SU-DHL-6 (cell line): ENCODE measurements around the gene GAL3ST1.

Experiments used
- H2AFZ ChIP-seq: fragments of 200-600 bp; sonication (generic); 2 replicates; pipeline ENCODE4 v1.6.1; 2014; ENCODE audit warnings: low read depth, mild to moderate bottlenecking, moderate library complexity, mixed read lengths, antibody characterized with exemption, low read length; ENCODE audit not compliant: severe bottlenecking
- H3F3A ChIP-seq: fragments of 200-600 bp; shearing (Covaris generic); 2 replicates; pipeline ENCODE4 v1.6.0; 2016; ENCODE audit warnings: antibody characterized with exemption, mild to moderate bottlenecking; ENCODE audit not compliant: insufficient read depth
- H3K27ac ChIP-seq: fragments of 200-600 bp; sonication (generic); 2 replicates; pipeline ENCODE4 v1.5.1; 2016; ENCODE audit warnings: low read depth, mild to moderate bottlenecking, low read length, moderate library complexity, mixed read lengths
- H3K27me3 ChIP-seq: fragments of 200-600 bp; sonication (generic), shearing (Covaris generic); 2 replicates; pipeline ENCODE4 v1.6.0; 2014; ENCODE audit warnings: mild to moderate bottlenecking, low read length
- H3K36me3 ChIP-seq: fragments of 200-600 bp; sonication (generic); 2 replicates; pipeline ENCODE4 v1.6.1; 2014; ENCODE audit warnings: mild to moderate bottlenecking, low read length, mixed read lengths
- H3K4me2 ChIP-seq: fragments of 300-600, 200-600 bp; shearing (Covaris generic), sonication (generic); 2 replicates; pipeline ENCODE4 v1.6.0; 2014; ENCODE audit warnings: low read length, low read depth, mild to moderate bottlenecking; ENCODE audit not compliant: poor library complexity, severe bottlenecking
- H3K4me3 ChIP-seq: fragments of 200-600 bp; sonication (generic); 2 replicates; pipeline ENCODE4 v1.5.1; 2014; ENCODE audit warnings: antibody characterized with exemption, low read length, mild to moderate bottlenecking, mixed read lengths; ENCODE audit not compliant: insufficient read depth, poor library complexity, severe bottlenecking
- H3K79me2 ChIP-seq: fragments of 200-600 bp; sonication (generic); 2 replicates; pipeline ENCODE4 v1.6.1; 2014; ENCODE audit warnings: mild to moderate bottlenecking, low read length, moderate library complexity; ENCODE audit not compliant: insufficient read depth
- H3K9ac ChIP-seq: fragments of 200-600 bp; sonication (generic); 2 replicates; pipeline ENCODE4 v1.7.0; 2014; ENCODE audit warnings: mild to moderate bottlenecking, low read length
- H3K9me2 ChIP-seq: fragments of 200-600 bp; sonication (generic); replicated peaks from 2 replicates; pipeline ENCODE4 v1.6.1; 2014; ENCODE audit warnings: low read length; ENCODE audit not compliant: insufficient read depth
- H3K9me3 ChIP-seq: fragments of 200-600 bp; sonication (generic); 2 replicates; pipeline ENCODE4 v1.6.1; 2014; ENCODE audit warnings: low read length, mixed read lengths; ENCODE audit not compliant: insufficient read depth
- H4K20me1 ChIP-seq: fragments of 200-600 bp; sonication (generic); 2 replicates; pipeline ENCODE4 v1.6.1; 2014; ENCODE audit warnings: low read depth, mild to moderate bottlenecking, antibody characterized with exemption, low read length, moderate library complexity, mixed read lengths
- EZH2phosphoT487 ChIP-seq: fragments of 200-600 bp; sonication (generic), shearing (Covaris generic); conservative IDR thresholded peaks from 2 replicates; pipeline ENCODE4 v1.6.1; 2018; ENCODE audit warnings: mild to moderate bottlenecking, antibody characterized with exemption, low read length, moderate library complexity, mixed read lengths
- TF ChIP-seq, protein P1 (sequence below): fragments of 200-600 bp; sonication (generic); IDR thresholded peaks from one replicate; pipeline ENCODE4 v1.5.1; 2017; ENCODE audit warnings: antibody characterized with exemption, mild to moderate bottlenecking, low read length, moderate library complexity; ENCODE audit not compliant: insufficient read depth, poor library complexity, severe bottlenecking

The GAL3ST1 gene

DNA sequence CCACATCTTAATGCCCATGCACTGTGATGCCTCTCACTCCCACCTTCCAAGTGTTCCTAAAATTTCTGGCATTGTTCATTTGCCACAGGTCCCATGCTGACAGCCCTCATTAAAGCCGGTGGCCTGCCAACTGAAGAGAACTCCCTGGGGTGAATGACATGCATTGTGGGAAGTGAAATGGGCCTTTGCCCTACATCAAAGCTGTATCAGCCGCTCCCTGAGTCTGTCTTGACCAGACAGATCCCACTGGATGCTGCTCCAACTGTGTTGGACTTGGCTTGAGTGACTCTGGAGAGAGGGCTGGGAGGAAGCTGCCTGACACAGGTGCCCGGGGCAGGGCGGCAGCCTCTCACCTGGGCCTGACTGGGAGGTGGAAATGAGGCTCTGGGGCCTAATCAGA lies 60.2 kb downstream of the GAL3ST1 start:
- H3K9ac ChIP-seq: no peak overlapping the region
- H3K4me3 ChIP-seq: no peak overlapping the region
- no peaks in the 10 kb centered on the region for H3F3A ChIP-seq
- H2AFZ ChIP-seq: no peak overlapping the region
- no peaks in the 10 kb centered on the region for H3K36me3 ChIP-seq
- H3K9me3 ChIP-seq: no peaks in the 10 kb centered on the region
- H3K9me2 ChIP-seq: no peaks in the 10 kb centered on the region
- H4K20me1 ChIP-seq: no peaks in the 10 kb centered on the region
- no peak for TF ChIP-seq EZH2phosphoT487
- TF ChIP-seq, protein P1, sequence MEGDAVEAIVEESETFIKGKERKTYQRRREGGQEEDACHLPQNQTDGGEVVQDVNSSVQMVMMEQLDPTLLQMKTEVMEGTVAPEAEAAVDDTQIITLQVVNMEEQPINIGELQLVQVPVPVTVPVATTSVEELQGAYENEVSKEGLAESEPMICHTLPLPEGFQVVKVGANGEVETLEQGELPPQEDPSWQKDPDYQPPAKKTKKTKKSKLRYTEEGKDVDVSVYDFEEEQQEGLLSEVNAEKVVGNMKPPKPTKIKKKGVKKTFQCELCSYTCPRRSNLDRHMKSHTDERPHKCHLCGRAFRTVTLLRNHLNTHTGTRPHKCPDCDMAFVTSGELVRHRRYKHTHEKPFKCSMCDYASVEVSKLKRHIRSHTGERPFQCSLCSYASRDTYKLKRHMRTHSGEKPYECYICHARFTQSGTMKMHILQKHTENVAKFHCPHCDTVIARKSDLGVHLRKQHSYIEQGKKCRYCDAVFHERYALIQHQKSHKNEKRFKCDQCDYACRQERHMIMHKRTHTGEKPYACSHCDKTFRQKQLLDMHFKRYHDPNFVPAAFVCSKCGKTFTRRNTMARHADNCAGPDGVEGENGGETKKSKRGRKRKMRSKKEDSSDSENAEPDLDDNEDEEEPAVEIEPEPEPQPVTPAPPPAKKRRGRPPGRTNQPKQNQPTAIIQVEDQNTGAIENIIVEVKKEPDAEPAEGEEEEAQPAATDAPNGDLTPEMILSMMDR: no peak
- H3K79me2 ChIP-seq: no peaks in the 10 kb centered on the region
- no peak overlapping the region for H3K4me2 ChIP-seq
- no peak overlapping the region for H3K27ac ChIP-seq
- no peaks in the 10 kb centered on the region for H3K27me3 ChIP-seq

DNA sequence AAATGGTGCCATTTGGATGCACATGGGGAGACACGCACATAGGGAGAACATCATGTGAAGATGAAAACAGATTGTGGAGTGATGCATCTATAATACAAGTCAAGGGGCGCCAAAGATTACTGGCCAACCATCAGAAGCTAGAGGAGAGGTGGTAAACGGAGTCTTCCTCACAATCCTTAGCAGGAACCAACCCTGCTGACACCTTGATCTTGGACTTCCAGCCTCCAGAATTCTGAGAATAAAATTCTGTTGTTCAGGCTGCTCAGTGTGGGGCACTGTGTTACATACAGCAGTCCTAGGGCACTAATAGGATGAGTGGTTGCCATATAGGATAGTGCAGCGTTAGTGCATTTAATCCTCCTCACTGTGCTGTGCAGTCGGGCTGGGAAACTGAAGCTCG lies 61.0 kb downstream of the GAL3ST1 start:
- no peak overlapping the region for H3K4me2 ChIP-seq

DNA sequence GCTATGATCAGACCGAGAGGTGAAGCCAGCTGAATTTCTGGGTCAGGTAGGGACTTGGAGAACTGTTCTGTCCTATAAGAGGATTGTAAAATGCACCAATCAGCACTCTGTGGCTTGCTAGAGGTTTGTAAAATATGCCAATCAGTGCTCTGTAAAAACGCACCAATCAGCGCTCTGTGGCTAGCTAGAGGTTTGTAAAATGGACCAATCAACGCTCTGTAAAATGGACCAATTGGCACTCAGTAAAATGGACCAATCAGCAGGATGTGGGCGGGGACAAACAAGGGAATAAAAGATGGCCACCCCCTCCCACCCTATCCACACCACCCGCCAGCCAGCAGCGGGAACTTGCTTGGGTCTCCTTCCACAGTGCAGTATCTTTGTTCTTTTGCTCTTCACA lies 62.6 kb downstream of the GAL3ST1 start:
- H3K4me3 ChIP-seq: no peak overlapping the region
- no peaks in the 10 kb centered on the region for H3F3A ChIP-seq
- H4K20me1 ChIP-seq: no peaks in the 10 kb centered on the region
- no peak overlapping the region for H3K27ac ChIP-seq
- H3K27me3 ChIP-seq: no peaks in the 10 kb centered on the region
- no peaks in the 10 kb centered on the region for H3K36me3 ChIP-seq
- H2AFZ ChIP-seq: no peak overlapping the region
- H3K4me2 ChIP-seq: no peak overlapping the region
- TF ChIP-seq, protein P1: no peak
- H3K9me2 ChIP-seq: no peaks in the 10 kb centered on the region
- H3K9me3 ChIP-seq: no peaks in the 10 kb centered on the region
- no peaks in the 10 kb centered on the region for H3K79me2 ChIP-seq
- no peak overlapping the region for H3K9ac ChIP-seq

More for the DNA sequence above, 61.0 kb downstream of the GAL3ST1 start:
- TF ChIP-seq, protein P1: no peak
- TF ChIP-seq EZH2phosphoT487: no peak
- no peak overlapping the region for H2AFZ ChIP-seq
- H4K20me1 ChIP-seq: no peaks in the 10 kb centered on the region
- H3K9ac ChIP-seq: no peak overlapping the region
- H3F3A ChIP-seq: no peaks in the 10 kb centered on the region
- no peaks in the 10 kb centered on the region for H3K79me2 ChIP-seq
- H3K36me3 ChIP-seq: no peaks in the 10 kb centered on the region
- no peaks in the 10 kb centered on the region for H3K27me3 ChIP-seq
- H3K9me3 ChIP-seq: no peaks in the 10 kb centered on the region
- no peak overlapping the region for H3K4me3 ChIP-seq
- no peak overlapping the region for H3K27ac ChIP-seq
- H3K9me2 ChIP-seq: no peaks in the 10 kb centered on the region

DNA sequence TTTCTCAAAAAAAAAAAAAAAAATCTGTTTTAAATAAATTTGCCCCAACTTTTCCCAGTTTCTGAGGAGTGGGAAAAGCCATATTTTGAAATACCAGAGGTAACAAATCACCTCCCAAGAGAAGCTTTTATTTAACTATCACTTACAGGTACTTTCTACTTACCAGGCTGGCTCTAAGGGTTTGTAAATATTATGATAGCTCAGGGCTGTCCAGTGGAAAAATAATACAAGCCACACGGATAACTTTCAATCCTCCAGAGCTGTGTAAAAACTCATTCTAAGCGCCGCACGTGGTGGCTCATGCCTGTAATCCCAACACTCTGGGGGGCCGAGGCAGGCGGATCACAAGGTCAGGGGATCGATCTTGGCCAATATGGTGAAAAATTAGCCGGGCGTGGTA lies 63.4 kb downstream of the GAL3ST1 start:
- Histone ChIP-seq H3F3A (no peaks in the 10 kb centered on the region), H3K9me2 (no peaks in the 10 kb centered on the region), H4K20me1 (no peaks in the 10 kb centered on the region), H3K4me3 (no peak overlapping the region), H3K27ac (no peak overlapping the region), H3K9ac (no peak overlapping the region), H3K4me2 (no peak overlapping the region), H3K79me2 (no peaks in the 10 kb centered on the region), H2AFZ (no peak overlapping the region), H3K27me3 (no peaks in the 10 kb centered on the region), H3K9me3 (no peaks in the 10 kb centered on the region), H3K36me3 (no peaks in the 10 kb centered on the region)
- TF ChIP-seq EZH2phosphoT487: no peak
- TF ChIP-seq, protein P1: no peak
